Hematopoietic multipotent progenitor cell treated with erythropoietin and hydrocortisone succinate and interleukin-3 and kit ligand, for 6 days (in vitro differentiated cells): ENCODE results near the gene GRK3.
"Not testable (repeated sequence)": the region's sequence is repeated elsewhere in the genome, so short reads cannot be mapped to it uniquely, and the experiment has no call there.

Experiments
- DNase-seq: peaks from one replicate; pipeline ENCODE4 v3.0.0-alpha.2; 2015

The GRK3 gene

DNA sequence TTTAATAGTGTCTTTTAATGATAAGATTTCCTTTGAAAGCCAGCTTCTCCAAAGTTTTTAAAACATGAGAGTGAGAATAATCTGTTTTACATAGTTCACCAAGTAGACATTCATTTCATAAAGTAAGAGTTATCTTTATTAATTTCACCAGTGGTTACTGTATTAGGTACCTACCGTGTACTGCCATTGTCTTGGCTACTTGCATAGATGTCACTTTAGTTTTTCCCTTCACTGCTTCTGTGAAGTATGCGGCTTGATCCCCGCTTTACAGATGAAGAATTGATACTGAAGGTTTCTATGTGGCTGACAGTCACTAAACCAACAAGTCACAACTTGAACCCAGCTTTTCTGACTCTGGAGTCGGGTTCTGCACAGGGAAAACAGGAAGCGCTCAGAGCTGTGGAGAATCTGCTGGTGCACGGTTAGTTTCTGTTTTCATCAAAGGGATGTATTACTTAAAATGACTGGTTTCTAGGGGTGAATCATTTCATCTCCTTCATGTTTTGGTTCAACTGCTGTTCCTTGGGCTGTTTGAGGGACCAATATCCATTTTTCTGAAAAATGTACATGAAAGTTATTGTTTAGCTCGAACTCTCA is 138.2 kb downstream of the GRK3 start:
- no peak for DNase-seq

DNA sequence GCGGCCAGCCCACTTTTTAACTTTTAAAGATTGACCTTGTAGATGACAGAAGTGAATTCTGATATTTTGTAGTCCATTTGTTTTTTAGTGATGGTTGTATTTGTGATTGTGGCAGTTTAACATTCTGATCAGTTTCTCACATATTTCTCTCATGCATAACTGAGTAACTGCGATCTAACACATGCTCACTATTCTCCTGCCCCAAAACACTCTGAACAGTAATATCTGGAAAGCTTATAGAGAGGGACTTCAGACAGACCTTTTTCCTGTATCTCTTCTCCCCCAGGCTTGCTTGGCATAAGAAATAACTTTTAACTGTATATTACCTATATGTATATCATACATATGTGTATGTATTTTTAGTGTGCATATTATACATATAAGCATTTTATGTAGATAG is 140.2 kb downstream of the GRK3 start:
- no peak for DNase-seq

DNA sequence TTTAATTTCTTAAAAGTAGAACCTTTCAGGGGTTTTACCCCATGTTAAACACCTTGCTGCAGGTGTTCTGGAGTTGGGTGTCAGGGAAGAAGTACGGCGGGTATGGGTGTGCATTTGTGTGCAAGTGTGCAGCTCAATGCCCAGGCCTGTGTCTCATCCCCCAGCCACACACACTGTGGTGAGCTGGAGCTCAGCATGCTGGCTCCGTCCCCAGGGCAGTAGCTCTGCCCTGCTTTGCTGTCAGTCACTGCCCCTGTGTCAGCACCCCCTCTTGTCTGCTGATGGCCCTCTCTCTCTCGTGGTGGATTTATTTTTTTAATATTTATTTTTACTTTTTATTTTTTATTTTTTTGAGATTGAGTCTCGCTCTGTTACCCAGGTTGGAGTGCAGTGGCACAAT is 141.7 kb downstream of the GRK3 start:
- DNase-seq = no peak

DNA sequence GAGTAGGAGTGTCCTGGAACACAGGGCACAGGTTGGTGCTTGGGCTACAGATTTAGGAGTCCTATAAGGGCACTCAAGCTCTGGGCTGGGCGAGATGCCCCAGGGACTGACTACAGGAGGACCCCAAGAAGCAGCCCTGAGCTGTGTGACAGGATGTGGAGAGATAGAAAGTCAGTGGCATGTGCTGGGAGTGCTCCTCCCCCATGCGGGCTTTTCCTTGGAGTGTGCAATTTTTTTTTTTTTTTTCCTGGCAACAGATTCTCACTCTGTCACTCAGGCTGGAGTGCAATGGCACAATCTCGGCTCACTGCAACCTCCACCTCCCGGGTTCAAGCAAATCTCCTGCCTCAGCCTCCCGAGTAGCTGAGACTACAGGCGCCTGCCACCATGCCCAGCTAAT is 144.0 kb downstream of the GRK3 start:
- DNase-seq = not testable (repeated sequence)

DNA sequence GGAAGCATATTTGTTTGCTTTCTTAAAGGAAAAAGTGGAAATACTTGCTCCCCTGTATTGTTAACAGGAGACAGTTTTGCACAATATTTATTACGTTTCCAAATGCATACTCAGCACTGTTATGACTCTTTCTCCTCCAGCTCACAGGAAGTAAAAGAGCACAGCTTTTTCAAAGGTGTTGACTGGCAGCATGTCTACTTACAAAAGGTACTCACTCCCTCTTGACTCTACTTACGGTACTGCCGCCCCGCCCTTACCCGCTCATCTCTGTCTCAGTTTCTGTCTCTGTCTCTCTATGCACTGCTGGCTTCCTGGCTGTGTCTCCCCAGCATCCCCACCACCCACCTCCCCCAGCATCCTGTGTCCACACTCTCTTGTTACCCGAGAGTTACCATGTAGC is 145.3 kb downstream of the GRK3 start:
- DNase-seq = no peak

DNA sequence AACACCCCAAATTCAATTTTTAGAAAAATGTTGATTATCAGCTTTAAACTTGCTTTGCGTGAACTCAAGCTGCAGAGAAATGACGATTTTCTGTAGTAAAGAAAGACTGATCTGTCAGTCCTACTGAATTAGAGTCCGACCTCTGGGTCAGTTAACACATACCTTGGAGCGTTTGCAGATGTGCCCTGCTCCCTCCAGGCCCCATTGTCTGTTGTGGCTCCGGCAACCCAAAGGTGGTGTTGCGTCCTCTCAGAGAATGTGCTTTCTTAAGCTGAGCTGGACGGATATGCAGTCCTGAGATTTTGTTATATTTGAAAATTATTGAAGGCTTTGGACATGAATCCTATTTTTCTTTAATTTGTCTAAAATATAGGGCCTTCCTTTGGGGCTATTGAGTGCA is 146.0 kb downstream of the GRK3 start:
- DNase-seq = no peak

DNA sequence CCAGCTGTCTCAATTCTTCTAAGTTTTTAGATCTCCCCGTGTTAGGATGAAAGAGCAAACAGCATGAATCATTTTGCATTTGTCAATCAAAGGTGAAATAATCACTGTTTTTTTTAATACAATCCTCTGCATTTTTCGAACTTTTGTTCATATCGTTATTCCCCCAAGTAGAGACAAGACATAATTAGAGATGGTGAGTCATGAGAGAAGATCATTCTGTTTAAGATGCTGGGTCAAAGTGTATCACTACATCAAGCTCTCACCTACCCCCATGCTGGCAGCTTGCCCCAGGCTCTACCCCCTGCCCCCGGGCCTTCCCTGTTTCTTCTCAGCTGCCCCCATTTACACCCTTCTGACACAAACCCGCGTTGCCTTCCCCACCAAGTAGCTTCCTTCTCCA is 147.0 kb downstream of the GRK3 start:
- DNase-seq = no peak

DNA sequence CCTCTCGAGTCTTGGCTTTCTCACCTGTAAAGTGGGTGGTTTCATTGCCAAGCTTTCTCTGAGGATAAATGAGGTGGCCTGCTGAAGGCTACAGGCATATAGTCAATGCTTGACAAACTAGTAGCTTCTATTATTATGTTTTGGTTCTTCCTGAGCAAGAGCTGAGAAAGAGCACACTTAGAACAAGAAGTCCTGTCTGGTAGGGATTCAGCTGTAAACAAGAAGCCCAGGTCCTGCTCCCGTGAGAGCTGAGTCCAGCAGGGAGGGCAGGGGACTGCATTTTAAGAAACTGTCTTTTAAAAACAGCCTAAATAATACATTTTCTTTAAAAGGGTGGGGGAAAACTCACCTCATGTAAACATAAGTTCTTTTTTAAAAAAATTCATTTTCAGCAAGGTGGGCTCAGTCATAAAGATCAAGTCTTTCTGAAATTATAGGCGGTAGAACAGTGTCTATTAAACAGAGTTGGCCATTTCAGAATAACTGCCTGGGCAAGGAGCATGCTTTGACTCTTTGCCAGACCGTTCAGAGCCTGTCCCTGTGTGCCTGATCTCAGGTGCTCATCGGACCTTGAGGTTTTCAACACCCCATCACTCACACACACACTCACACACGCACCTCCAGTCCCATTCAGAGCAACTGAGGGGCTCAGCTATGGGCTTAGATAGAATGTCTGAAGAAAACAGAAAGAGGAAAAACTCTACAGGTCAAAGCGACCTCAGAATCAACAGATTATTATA is 148.4 kb downstream of the GRK3 start:
- DNase-seq = no peak

DNA sequence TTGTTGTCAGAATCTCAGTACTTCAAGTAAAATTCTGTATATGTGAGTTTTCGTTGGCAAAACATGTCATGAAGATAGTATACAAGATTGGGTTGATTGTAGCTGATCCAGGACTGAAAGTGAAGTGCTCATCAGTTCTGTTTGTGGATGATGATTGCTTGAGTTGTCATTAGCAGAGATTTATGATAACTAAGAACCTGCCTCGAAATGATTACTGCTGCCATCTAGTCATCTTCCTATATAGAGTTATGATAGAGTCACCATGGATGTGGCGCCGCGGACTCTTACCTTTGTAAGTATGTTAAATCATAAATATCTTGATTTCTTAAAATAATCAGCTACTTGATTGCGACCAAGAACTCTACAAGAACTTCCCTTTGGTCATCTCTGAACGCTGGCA is 149.6 kb downstream of the GRK3 start:
- DNase-seq = no peak

DNA sequence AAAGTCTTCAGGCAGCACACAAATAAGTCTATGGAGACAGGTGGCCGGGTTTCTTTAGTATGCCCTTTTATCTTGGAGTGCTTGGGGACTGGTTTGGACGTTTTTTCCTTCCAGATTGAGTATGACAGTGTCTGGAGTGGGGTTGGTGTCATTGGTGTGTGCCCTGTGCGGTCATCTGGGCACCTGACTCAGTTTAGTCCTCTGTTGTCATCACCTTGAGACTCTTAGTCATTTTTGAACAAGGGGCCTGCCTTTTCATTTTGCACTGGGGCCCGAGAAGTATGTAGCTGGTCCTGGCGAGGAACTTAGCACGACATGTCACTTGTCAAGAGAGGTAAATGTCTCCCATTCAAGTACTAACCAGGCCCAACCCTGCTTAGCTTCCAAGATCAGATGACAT is 150.3 kb downstream of the GRK3 start:
- DNase-seq = no peak

DNA sequence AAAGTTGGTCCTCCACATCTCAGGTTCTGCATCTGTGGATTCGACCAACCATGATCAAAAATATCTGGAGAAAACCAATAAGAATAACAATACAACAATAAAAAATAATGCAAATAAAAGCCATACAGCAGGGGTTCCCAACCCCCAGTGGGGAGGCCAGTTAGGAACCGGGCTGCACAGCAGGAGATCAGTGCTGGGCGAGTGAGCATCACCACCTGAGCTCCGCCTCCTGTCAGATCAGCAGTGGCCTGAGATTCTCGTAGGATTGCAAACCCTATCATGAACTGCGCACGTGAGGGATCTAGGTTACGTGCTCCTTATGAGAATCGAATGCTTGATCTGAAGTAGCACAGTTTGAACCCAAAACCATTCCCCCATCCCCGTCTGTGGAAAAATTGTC is 152.2 kb downstream of the GRK3 start:
- DNase-seq = no peak

DNA sequence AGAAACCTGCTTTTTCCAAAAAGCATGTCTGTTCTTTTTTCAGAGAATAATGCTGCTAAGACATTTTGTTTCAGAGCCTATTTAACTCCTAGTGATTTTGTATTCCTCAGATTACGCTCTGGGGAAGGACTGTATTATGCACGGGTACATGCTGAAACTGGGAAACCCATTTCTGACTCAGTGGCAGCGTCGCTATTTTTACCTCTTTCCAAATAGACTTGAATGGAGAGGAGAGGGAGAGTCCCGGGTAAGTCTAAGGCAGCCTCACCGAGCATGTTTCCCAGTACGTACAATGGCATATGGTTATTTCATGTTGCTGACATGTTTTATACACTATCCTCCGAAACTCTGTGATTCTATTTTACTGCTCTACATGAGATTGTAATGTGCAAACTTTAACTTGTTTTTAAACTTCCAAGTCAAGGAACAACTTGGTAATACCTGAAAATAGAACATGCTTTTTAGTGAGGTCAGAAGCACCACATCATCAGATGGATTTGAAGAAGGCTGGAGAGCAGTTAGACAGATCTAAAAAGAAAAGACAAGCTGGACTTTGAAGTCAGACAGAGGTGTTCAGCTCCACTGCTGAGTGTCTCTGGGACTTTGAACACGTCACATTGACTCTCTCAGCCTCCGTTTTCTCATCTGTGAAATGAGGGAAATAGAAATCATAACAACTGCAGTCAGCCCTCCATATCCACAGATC is 153.8 kb downstream of the GRK3 start:
- no peak for DNase-seq

DNA sequence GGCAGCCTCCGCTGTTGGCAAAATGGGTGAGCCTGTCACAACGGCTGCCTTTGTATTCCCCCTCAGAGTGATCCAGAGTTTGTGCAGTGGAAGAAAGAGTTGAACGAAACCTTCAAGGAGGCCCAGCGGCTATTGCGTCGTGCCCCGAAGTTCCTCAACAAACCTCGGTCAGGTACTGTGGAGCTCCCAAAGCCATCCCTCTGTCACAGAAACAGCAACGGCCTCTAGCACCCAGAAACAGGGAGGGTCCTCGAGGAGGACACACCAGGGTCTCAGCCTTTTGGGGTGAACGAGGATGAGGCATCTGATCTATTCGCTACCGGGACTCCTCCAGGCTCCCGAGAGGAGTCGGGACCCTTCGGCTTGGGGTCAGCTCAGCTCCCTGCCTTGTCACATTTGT is 157.7 kb downstream of the GRK3 start:
- DNase-seq = no peak

DNA sequence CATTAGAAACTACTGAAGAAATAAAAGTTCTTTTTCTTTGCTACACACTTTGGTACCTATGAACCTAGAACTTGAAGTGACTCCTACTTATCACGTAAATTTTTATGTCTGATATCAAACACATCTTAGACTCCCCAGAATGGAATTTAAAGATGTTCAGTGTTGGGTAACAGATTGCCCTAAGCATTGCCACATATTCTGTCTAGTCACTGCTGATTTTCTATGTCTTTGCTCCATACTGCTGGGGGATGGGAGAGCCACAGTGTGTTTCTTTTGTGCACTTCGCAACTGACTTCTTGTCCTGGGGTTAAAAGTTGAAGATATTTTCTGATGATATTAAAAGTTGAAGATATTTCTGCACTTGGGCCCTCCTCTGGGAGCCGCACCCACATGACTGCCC is 158.2 kb downstream of the GRK3 start:
- DNase-seq = peak; percentile 46

DNA sequence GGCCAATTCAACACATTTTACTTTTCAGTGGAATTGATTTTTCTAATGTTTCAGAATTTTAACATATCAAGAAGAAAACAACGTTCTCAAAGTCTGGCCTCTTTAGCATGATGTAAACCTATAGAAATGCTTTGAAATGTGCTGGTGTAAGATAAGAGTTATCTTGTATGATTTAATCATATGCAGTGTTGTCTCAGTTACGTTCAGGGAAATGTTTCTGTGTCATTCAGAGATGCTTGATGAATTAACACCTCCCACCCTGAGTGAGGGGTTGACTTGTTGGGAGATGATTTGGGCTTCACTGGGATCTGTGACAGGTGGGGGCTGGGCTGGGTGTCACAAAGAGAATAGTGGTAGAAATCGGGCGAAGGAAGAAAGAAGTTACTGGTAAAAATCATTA is 161.8 kb downstream of the GRK3 start:
- peak; percentile 55 for DNase-seq

DNA sequence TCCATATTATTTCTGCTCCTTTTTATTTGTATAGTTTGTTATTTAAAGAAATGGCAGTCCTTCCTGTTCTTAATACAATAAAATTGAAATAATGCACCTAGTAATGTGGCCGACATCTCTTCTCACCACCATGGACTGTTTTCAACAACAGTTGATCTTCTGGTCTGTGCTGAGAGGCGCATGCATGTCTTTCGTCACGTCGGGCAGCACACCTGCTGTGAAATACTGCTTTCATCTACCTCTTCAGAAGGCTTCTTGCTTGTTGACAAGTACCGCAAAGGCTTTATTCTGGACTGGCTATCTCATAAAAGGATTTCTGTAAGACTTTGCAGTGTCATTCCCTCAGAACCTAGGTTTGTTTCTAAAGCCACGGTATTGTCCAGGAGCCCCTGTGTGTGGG is 163.6 kb downstream of the GRK3 start:
- DNase-seq = no peak

DNA sequence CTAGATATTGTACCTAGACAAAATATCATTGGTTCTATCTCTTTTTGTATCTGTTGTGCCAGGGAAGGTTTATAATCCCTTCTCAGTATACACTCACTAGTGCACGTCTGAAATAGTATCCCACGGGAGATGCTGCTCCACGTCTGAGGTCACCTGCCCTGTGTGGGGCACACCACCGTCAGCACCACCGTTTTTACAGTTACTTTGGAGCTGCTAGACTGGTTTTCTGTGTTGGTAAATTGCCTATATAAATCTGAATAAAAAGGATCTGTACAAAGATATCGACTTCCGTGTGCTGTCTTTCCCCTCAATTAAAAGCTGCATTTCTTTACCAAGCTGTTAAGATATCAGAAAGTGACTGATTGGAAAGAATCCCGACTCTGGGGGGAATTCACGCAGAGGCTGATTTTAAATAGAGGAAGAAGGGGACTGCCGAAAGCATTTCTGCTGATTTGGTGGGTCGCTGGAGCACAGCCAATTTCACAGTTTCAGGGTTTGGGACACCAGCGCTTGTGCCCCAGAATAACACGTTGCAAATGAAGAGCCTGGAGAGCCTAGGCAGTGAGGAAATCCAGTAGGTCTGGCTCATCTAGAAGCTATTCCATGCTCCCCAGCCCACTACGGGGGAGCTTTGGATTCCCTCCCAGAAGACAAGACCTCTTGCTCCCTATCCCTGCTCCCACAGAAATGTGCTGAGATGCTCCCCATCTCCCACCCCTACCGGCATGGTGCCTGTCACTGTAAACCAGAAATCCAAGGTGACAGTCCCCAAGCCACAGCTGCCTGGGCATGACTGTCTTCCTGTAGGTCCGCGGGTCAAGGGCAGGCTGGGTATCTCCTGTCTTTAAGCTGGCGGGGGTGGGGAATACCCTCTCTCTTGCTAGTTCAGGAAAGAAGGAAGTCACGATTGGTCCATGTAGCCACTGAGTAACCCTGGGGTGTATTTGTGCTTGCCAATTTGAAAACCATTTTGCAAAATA is 164.8 kb downstream of the GRK3 start:
- no peak for DNase-seq

DNA sequence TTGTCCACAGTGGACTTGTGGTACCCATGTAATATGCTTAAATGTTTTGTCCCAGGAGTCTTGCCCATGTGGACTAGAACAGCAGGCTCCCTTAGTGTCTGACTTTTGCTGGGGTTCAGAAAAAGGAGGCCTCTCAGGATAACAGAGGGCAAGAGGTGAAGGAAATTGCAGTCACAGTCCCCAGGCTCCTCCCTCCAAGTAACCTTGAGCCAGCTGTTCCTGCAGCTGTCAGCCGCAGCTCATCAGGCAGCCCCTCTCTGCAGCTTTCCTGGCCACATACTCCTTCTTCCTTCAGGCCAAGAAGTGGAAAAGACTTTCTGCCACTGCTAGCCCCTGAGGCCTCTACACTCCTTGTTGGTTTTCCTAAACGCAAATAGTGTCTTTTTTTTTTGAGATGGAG is 171.2 kb downstream of the GRK3 start:
- no peak for DNase-seq

DNA sequence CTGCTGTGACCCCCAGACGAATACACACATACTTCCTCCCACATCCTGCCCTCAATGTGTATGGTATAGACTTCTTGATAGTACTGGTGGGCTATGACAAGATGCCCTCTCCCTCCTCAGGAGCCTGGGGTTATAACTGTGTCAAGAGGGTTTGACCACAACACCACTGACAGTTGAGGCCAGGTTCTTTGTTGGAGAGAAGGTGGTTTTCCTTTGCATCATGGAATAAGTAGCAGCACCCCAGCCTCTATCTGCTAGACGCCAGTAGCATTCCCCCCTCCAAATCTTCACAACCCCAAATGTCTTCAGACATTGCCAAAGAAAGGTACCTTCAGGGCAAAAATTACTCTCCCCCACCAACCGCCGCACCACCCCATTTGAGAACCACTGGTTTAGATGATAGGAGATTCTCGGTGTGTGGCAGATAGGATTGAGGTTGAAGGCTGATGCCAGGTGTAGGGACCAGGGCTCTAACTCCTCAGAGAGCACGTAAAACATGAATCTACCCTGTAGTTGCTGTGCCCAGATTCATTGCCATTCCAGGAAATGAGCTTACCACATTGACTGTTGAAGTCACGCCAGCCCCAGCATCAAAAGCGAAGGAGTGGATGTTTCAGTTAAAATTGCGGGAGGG is 172.0 kb downstream of the GRK3 start:
- peak; percentile 47 for DNase-seq

DNA sequence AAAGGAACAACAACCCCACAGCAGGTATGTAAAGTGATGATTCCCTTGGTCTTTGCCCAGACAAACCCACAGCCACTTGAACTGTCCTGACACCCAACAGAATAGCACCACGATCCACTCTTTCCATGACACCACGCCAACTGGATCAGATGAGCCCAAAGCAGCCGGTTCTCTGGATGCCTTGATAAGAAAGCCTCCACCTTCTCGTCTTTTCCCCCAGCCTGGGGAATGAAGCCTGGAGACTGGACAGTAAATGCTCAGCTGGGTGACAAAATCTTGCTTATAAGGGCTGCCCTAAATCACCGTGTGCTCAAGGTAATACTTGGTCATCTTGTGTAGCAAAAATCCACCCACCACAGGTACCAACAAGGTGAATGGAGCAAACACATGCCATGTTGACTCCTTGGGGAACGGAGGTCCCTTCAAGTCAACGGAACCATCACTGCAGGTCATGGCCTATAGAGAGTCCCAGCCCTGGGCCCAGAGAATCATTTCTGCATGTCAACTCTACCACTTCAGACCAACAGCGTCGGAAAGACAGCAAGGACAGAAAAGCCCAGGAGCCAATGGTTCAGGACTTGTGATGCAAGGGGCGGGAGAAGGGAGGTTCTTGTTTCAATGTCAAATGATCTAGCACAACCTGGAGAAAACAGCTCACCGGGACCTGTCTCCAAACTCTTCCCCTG is 175.3 kb downstream of the GRK3 start:
- DNase-seq = no peak

DNA sequence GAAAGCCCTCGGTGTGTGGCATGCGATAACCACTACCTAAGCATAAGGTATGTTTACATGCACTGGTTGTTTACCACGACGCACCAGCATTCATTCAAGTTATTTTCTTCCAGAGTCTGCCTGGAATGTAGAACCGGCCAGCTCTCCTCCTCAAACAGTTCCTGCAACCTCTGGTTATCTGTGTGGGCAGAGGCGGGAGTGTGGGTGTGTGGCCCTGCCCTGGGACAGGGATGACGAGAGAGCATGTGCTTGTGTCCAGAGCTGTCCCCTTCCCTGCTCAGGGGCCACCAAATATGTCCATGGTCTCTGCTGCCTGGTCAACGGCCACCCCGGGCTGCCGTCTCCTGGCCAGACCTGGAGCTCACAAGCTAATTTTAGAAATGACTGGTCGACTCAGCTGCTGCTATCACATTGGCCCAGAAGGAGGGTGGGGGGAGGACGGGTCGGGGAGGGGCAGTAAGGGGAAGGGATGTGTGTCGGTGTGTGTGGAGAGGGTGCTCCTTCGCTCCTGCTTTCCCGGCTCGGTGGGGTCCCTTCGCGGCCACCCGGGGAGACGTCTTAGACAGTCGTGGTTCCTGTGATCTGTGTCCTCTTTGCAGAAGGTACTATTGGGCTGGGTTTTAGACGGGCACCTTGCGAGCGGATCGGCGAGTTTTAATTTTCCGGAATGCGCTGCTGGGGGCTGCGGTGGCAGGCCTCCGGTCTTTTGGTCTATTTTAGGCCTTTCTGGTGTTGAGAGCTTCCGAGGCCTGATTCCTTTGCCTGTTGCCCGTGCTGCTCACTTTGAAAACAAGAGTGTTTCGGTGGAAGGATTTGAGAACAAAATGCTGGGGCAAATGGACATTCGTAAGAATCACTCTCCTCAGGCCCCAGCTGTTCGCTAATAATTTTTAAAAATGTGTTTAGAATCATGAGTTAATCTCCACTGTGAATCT is 177.5 kb downstream of the GRK3 start, which contains the start of gene MYO18B:
MYO18B (plus strand) TSS at position 497 of the 935 bp plus-strand sequence. CDS start 18,905 bp downstream, outside the sequence.
- DNase-seq = no peak
